ENCODE results near the gene LYAR.

LYAR gene

GRCh38 chr4:4315461-4316149, 25.7 kb upstream of the LYAR start:
- DNase-seq = no peak

- DNase-seq = no peak
These were observed 21.2 kb upstream of the LYAR start for GRCh38 chr4:4311193-4311592.

GRCh38 chr4:4308800-4309441, 19.0 kb upstream of the LYAR start:
- DNase-seq = no peak

- no peak for DNase-seq
These were observed 17.0 kb upstream of the LYAR start for GRCh38 chr4:4306920-4307319.

GRCh38 chr4:4302416-4302815, 12.5 kb upstream of the LYAR start:
- DNase-seq = no peak

DNA sequence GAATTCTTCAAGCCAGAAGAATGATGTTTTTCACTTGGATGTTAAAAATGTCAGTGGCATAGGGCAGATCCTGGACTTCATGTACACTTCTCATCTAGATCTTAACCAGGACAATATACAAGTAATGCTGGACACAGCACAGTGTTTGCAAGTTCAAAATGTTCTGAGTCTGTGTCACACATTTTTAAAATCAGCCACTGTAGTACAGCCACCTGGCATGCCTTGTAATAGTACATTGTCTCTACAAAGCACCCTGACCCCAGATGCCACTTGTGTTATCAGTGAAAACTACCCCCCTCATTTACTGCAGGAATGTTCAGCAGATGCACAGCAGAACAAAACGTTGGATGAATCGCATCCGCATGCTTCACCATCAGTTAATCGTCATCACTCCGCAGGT, 12.0 kb upstream of the LYAR start:
- DNase-seq = no peak

DNA sequence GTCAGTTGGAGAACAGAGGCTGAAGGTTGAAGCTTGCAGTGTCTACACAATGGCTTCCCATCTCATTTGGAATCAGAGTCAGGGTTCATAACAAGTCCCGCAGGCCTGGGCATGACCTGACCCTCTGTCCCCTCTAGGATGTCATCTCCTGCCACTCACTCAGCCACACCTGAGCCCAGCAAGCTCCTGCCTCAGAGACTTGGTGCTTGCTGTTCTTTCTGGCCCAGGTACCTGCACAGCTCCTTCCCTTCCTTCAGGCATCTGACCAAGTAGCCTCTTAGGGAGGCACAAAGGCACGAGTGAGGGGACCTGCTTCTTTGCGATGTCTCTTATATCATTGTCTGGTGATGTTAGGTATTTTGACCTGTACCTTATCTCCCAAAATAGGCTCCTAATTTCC, 9.1 kb upstream of the LYAR start:
- DNase-seq = no peak

DNA sequence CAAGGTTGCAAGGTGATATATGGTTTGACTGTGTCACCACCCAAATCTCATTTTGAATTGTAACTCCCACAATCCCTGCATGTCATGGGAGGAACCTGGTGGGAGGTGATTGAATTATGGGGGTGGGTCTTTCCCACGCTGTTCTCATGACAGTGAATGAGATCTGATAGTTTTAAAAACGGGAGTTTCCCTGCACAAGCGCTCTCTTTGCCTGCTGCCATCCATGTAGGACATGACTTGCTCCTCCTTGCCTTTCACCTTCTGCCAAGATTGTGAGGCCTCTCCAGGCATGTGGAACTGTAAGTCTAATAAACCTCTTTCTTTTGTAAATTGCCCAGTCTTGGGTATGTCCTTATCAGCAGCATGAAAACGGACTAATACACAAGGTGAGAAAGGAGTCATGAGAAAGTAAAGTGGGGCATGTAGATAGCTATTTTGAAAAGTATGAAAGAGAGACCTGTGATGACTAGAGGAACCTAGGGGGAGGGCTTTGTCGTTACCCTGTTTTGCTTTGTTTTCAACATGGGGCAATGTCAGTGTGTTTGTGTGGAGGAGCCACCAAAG, 6.4 kb upstream of the LYAR start:
- DNase-seq = no peak

DNA sequence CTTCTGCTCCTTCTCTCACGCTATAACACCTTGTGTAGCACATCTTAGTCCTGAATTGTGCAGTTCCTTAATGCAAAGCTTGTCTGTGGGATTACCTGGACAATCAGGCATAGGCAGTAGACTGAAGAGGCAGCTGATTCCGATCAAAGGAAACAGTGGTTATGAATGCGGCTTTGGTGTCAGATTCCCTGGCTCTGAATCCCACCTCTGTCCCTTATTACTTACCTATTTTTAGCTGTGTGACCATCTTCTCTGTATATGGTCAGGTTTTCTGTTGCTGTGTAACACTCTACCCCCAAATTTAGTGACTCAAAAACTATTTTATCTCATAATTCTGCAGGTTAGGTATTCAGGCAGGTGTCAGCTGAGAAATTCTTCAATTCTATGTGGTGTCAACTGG, 3.3 kb upstream of the LYAR start:
- DNase-seq = no peak

DNA sequence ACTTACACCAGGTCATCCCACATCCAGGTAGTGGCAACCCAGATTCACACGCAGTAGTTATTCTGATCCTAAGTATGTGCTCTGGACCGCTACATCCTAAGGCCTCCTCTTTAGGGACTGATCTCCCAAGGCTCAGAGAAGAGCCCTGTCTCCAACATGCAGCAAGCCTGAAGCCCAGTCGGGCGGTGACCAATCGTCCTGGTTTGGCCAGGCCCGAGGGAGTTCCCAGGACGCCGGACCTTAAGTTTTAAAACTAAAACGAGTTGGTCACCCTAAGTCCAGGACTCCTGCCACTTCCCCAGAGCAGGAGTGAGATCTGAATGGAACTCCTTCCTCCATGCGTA, 385 bp downstream of the LYAR start:
- no peak for DNase-seq

DNA sequence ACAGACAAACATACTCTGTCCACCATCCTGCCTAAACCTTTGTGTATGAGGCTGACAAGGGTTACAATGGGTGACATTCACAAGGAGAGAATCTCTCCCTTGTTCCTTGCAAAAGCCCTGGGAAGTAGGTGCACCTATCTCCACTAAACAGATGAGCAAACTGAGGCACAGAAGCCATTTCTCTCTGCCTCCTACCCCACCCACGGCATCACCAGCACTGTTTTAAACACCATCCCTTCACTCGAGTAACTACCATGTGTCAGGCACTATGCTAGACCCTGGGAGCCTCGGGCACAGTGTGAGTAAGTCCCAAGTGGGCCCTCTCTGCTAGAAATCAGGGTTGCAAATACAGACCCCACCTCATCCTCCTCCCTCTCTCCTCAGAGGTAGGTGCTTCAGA, 899 bp downstream of the LYAR start:
- DNase-seq = no peak

DNA sequence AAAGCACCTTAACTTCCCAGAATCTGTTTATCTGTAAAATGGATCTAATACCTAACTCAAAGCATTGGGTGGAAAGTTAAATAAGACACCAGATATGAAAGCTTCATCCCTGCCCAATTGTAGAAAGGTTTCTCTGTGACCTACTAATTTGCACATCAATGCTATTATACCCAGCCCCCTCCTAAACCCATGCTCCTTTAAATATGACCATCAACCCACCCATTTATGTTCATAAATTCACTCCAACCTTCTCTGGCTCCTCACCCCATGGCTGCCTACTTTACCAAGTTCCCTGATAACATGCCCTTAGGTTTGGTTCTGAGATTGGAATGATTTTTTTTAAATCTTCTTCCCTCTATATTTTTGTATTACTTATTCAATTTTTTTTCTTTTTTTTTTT, 1.9 kb downstream of the LYAR start:
- no peak for DNase-seq

- DNase-seq = no peak
These were observed 4.9 kb downstream of the LYAR start for GRCh38 chr4:4284827-4285618.

- no peak for DNase-seq
These were observed 8.2 kb downstream of the LYAR start for GRCh38 chr4:4281787-4282186.

- no peak for DNase-seq
These were observed 12.4 kb downstream of the LYAR start for GRCh38 chr4:4277531-4277930.

DNA sequence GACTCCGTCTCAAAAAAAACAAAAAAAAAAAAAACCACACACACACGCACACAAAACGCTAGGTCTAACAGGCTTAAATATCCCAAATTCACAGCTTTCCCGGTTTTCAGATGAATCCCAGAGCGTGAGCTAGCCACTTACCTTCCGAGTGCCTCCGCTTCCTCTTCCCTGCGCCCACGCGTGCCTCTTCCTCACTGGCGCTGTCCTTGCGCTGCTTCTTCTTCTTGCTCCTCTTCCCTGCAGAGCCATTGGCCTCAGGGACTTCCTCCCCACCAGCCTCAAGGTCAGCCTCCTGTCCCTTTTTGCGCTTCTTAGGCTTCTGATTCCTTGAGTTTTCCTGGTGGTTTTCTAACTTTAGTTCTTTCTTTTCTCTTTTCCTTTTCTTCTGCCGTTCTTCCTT, 15.7 kb downstream of the LYAR start:
- DNase-seq = no peak

GRCh38 chr4:4271912-4272311, 18.0 kb downstream of the LYAR start:
- DNase-seq = no peak

DNA sequence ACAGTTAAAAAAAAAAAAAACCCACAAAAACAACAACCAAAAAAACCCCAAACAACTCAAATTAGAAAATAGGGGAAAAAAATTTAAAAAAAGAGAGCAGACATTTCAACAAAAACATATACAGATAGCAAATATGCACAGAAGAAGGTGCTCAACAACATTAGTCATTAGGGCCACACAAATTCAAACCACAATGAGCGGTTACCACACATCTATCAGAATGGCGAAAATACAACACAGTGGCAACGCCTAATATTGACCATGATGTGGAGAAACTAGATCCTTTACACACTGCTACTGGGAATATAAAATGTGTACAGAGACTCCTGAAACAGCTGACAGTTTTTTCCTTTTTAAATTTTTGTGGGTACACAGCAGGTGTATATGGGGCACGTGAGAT, 19.4 kb downstream of the LYAR start:
- DNase-seq = no peak

DNA sequence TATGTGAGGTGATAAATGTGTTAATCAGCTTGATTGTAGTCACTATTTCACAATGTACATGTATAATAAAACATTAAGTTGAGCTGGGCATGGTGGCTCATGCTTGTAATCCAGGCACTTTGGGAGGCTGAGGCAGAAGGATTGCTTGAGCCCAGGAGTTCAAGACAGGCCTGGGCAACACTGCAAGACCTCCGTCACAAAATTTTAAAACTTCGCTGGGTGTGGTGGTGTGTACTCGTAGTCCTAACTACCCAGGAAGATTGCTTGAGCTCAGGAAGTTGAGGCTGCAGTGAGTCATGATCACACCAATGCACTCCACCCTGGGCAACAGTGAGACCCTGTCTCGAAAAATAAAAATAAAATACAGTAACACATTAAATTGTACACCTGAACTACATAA, 20.1 kb downstream of the LYAR start:
- DNase-seq = no peak

DNA sequence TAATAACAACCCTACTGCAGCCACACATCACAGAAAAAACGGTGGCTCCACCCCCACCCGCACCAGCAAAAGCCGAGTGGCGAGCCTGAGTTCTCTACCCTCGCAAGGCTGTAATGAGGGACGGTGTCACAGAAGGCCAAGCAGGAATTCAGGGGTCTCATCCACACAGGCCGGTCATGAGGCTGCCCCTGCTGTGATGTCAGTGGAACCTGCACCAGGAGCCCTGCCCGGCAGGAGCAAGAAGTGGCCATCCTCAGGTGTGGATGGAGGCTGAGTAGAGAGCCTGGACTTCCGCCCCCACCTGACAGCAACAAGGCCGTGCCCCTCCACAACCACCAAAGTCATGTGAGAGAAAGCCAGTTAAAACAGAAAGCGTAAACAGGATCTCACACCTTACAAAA, 20.6 kb downstream of the LYAR start:
- DNase-seq = no peak

DNA sequence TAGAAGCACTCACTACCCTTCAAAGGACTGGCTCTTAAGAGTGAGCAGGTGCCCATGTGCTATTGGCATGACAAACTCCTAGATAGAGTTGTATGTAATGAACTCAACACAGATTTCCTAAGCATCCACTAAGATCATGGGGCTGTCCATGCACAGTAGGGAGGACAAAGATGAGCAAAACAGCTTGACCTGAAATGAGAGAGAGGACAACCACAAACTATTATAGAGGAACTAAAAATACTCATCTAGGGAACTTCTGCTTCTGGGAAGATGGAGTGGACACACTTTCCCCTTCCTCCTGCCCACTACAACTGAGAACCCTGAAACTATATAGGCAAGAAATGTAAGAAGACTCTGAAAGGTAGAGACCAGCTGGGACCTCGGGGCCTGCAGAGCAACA, 21.2 kb downstream of the LYAR start:
- no peak for DNase-seq

- DNase-seq = no peak
These were observed 22.0 kb downstream of the LYAR start for GRCh38 chr4:4267981-4268380.

GRCh38 chr4:4260185-4260751, 29.7 kb downstream of the LYAR start:
- DNase-seq = peak; percentile 9
